Neural cell (in vitro differentiated cells): ENCODE results near the gene ALKBH8.

ENCODE experiments used
- CTCF ChIP-seq: fragments of 450-650 bp; IDR thresholded peaks from 2 replicates; pipeline ENCODE4 v1.5.1; 2014; ENCODE audit warnings: antibody characterized with exemption, mild to moderate bottlenecking, moderate library complexity; ENCODE audit not compliant: poor library complexity, severe bottlenecking
- MXI1 ChIP-seq: fragments of 450-650 bp; conservative IDR thresholded peaks from 2 replicates; pipeline ENCODE4 v1.6.1; 2014; ENCODE audit warnings: antibody characterized with exemption, mild to moderate bottlenecking; ENCODE audit not compliant: poor library complexity, severe bottlenecking
- POLR2AphosphoS5 ChIP-seq: IDR thresholded peaks from 2 replicates; pipeline ENCODE4 v1.6.1; 2012
- SMC3 ChIP-seq: fragments of 450-650 bp; conservative IDR thresholded peaks from 2 replicates; pipeline ENCODE4 v1.6.1; 2014; ENCODE audit warnings: antibody characterized with exemption, mild to moderate bottlenecking, moderate library complexity; ENCODE audit not compliant: poor library complexity

GRCh38 chr11:107562647-107563208 is 2.8 kb downstream of the ALKBH8 start:
- TF ChIP-seq CTCF (no peak), MXI1 (no peak), POLR2AphosphoS5 (no peak), SMC3 (no peak)
